Mesenteric fat pad (tissue), 1 donor: Measurements from ENCODE around the gene SLC17A2. TPM values are rescaled to one million over a fixed set of nuclear protein-coding genes. Genes with fewer than 3 reads are reported as not detected.

Experiments
- DNase-seq: peaks from one replicate; pipeline ENCODE4 v3.0.0-alpha.2; 2020; ENCODE audit warnings: low spot score
- total RNA-seq: library from RNA; stranded (reverse); fragmentation: NEBNext Ultra II Directional; extraction: Animal tissue kit (Norgen Biotek cat#: 25700); gene quantifications from one replicate; pipeline ENCODE4 v1.2.1, GENCODE V29; 2021
- donor health status: DM: yes; HTN: yes; CAD: no.

The SLC17A2 gene
- total RNA-seq, 1 donor from 2014 or later = not detected

- no peak for DNase-seq
Observed at GRCh38 chr6:25919657-25920056, 10.8 kb downstream of the SLC17A2 start.

GRCh38 chr6:25918083-25918683 is 12.3 kb downstream of the SLC17A2 start:
- no peak for DNase-seq

- no peak for DNase-seq
Observed at GRCh38 chr6:25916789-25917490, 13.6 kb downstream of the SLC17A2 start.

- no peak for DNase-seq
Observed at GRCh38 chr6:25916330-25916729, 14.2 kb downstream of the SLC17A2 start.

GRCh38 chr6:25913741-25914140 is 16.8 kb downstream of the SLC17A2 start:
- no peak for DNase-seq

- no peak for DNase-seq
Observed at GRCh38 chr6:25911351-25911750, 19.1 kb downstream of the SLC17A2 start.

- no peak for DNase-seq
Observed at GRCh38 chr6:25907475-25908014, 22.9 kb downstream of the SLC17A2 start.

GRCh38 chr6:25903467-25904099 is 26.9 kb downstream of the SLC17A2 start:
- DNase-seq = no peak

GRCh38 chr6:25902071-25902470 is 28.4 kb downstream of the SLC17A2 start:
- DNase-seq = no peak

GRCh38 chr6:25900843-25901242 is 29.6 kb downstream of the SLC17A2 start:
- no peak for DNase-seq

GRCh38 chr6:25899580-25900408 is 30.7 kb downstream of the SLC17A2 start:
- DNase-seq = no peak

- DNase-seq = no peak
Observed at GRCh38 chr6:25899123-25899522, 31.4 kb downstream of the SLC17A2 start.

GRCh38 chr6:25898289-25898977 is 32.1 kb downstream of the SLC17A2 start:
- DNase-seq = no peak

- DNase-seq = no peak
Observed at GRCh38 chr6:25896252-25896651, 34.2 kb downstream of the SLC17A2 start.

- DNase-seq = no peak
Observed at GRCh38 chr6:25895771-25896170, 34.7 kb downstream of the SLC17A2 start.

- DNase-seq = no peak
Observed at GRCh38 chr6:25893778-25894177, 36.7 kb downstream of the SLC17A2 start.

- no peak for DNase-seq
Observed at GRCh38 chr6:25892877-25893276, 37.6 kb downstream of the SLC17A2 start.

GRCh38 chr6:25889877-25890853 is 40.3 kb downstream of the SLC17A2 start:
- DNase-seq = no peak

GRCh38 chr6:25888626-25889025 is 41.9 kb downstream of the SLC17A2 start:
- DNase-seq = no peak

GRCh38 chr6:25886066-25886465 is 44.4 kb downstream of the SLC17A2 start:
- no peak for DNase-seq
